ENCODE results near the gene DYNC1I1.

Gene DYNC1I1

DNA sequence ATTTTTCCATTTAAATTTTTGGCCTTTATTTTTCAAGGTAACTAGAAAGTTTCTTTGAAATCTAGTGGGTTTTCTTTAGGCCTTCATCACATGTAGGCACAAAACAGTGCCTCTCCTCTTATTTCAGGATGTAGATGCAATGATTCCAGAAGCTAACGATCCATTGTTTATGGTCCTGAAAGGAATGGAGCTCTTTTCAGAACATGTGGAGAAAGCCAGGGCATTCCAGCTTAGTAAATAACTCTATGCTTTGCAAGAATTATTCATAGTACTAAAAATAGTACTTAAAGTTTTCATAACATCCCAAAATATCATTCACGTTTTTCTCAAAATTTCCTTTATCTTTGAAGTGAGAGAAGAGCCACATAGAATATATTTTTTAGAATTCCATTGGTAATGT, 91.3 kb downstream of the DYNC1I1 start:
- no peak for DNase-seq

DNA sequence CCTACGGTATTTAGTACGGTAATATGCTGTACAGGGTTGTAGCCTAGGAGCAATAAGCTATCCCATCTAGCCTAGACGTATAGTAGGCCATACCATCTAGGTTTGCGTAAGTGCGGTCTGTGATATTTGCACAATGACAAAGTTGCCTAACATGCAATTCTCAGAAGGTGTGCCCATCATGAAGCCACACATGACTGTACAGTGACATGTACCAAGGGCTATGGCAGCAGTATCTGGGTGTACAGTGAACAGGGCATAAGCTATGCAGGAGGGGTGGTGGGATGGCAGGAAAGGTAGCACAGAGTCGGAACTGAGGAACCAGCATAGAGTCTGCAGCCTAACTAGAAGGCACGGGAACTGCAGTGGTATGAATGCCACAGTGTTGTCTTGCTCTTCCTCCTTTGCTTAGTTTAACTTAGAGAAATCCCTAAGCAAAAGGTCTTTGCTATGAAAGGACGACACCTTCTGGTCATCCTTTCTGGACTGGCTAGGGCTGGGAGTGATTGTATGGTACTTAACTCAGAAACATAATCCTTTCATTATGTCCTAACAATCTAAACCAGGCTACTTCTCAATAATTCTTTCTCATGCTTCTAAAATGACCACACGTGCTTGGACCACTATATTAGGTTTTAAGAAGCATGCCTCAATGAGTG, 93.5 kb downstream of the DYNC1I1 start:
- no peak for DNase-seq

DNA sequence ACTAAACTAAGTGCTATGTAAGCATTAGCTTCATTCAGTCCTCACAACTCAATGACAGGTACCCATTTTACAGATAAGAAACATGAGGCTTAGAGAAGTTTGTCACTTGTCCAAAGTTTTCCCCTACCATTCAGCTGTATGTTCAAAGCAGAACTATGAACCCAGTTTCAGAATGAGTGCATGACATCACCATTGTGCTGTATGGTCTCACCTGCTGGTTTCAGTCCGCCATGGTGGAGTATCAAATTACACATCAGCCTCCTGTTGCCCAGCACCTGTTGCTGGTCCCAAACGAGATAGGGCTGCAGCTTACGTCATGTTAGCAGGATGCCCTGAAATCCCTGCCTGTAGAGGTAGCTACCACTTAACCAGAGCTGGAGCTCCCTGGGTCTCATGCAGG, 95.0 kb downstream of the DYNC1I1 start:
- no peak for DNase-seq

DNA sequence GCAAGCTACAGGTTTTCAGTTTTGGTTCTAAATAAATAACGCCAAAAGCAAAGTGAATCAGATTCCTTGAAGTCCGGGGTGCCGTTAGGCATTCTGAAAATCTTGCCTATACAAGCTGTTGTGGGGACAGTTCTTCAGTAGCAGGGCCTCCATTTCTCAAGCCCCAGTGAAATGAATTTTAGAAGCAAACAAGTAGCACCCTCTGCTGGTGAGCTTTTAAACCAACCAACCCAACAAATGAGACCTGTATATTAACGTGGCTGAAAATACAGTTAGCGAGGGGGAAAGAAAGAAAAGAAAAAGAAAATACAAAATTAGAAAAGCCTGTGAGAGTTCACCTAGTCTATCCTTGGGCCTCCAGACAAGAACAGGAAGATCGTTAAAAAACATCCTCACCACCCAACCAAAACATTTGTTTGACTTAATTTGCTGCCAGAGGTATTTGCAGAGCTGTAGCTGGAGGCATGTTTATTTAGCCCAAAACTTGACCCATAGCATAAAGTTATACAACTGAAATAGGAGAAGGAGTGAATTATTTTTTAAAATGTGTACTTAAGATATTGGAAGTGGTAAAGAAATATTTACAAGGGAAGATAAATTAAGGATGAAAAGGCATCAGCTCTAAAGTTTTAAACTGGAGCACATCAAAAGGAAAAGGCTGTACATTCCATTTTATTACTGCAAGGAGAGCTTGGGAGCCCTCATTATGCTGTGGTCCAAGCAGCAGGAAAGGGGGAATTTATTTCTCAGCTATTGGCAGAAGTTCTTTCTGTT, 98.9 kb downstream of the DYNC1I1 start:
- DNase-seq = peak; percentile 75

DNA sequence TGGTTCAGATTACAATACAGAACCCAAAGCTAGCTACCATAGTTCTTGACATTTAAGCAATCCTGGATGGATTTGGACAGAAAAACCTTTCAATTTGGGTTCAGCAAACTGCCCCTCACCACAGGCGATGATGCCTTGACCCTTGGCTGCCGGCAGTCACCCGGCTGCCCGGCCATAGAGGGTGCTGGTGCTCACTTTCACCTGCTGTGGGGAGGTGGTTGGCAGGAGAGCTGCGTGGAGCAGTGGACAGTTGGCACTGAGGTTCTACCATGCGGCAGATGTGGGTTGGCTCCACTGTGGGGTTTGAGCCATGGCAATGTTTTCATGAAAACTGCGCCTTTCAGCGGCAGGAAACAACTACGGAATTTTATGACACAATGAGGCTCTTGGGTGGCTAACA, 99.5 kb downstream of the DYNC1I1 start:
- DNase-seq = no peak

DNA sequence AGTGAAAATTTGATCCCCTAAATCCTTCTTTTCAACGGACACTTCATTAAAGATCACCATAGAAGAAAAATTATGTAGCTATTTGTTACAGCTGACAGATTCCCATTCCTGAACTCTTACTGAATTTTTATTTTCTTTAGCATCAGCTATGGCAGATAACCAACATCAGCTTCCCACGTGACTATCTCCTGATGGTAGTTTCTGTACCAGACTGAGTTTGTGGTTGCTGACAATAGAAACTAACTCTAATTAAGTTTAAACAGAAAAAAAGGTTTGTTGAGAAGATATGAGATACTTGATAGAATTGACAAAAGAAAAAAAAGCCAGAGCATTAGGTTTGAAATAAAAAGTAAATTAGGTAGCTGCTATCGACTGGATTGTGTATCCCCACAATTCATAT, 101.8 kb downstream of the DYNC1I1 start:
- no peak for DNase-seq

DNA sequence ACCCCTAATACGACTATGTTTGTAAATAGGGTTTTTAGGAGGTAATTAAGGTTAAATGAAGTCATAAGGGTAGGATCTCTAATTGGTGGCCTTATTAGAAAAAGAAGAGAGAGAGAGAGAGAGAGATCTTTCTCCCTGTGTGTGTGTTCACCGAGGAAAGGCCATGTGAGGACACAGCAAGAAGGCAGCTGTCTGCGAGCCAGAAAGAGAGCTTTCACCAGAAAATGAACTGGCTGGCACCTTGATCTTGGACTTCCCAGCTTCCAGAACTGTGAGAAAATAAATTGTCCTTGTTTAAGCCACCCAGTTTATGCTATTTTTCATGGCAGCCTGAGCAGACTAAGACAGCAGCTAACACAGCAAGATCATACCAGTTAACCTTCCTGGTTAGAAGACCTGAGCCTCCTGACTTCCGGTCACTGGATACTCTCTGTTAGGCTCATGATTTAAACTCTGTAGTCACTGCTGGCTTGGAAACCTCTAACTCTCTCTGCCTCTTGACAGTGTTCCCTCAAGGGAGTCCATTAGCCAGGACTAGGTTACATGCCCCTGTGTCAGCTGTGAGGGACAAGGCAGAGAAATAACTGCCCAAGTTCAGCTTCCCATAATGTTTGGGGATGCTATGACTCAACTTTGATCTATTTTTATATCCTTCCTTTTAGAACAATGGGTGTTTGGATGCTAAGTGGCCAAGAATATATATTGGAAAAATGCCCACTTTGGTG, 102.3 kb downstream of the DYNC1I1 start:
- DNase-seq = no peak

DNA sequence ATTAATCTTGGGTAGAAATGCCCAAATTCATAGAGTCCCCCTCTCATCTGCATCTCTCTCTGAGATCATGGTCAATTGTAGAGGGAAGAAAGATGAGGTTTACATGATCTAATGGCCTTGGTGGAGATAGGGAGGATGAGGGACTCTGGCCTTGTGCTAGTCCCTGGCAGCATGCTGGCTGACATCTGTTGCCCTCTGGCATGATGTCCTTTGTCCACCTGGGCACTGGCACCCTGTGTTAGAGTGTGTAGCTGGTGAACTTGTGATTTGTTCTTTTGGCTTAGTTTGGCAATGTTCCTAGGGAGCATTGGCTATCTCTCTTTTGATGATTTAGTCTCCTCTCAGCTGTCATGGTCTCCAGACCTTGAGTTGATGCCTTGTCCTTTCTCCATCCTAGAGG, 103.2 kb downstream of the DYNC1I1 start:
- no peak for DNase-seq

DNA sequence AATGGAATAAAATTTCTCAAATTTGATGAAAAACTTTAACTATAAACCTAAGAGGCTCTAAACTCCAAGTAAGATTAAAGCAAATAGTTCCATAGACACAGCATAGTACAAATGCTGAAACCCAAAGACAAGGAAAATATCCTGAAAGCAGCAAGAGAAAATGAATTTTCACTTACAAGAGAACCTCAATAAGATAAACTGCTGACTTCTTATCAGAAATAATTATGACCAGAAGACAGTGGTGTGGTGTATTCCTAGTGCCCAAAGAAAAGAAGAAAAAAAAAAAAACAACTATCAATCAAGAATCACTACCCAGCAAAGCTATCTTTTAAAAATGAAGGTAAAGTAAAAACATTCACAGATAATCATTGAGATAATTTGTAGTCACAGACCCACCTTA, 106.3 kb downstream of the DYNC1I1 start:
- DNase-seq = no peak

DNA sequence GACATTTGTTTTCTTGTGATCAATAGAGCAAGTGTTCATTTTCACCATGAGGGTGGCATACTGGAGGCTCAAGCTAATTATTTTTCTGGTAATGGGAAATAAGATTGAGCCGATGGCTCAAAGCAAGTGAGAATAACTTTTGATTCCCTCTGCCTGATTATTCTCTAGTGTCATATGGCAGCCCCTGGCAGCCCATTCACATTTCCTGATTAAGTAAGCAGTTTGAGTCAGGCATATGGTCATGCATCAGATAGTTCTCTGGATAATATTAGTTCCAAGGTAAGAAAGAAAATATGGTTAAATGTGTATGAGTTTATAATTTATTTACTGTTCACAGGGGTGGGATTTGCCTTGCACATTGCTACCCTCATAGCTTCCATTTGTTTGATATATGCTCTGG, 109.2 kb downstream of the DYNC1I1 start:
- no peak for DNase-seq

DNA sequence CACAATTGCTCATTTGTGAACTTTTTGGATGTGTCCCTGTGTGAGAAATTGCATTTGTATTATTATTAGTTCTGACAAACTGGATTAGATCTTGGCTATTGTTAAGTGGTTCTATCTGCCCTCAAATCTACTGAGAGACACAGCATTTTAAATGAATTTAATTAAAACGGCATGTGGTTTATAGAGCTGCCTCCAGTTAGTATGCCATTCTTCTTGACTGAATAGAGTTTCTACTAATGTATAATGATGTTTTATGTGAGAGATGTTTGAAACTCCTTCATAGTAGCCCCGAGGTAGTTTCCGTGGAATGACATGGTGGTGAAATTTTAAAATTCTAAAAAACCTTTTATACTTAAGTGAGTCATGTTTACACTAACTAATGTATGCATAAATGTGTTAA, 110.9 kb downstream of the DYNC1I1 start:
- DNase-seq = no peak

DNA sequence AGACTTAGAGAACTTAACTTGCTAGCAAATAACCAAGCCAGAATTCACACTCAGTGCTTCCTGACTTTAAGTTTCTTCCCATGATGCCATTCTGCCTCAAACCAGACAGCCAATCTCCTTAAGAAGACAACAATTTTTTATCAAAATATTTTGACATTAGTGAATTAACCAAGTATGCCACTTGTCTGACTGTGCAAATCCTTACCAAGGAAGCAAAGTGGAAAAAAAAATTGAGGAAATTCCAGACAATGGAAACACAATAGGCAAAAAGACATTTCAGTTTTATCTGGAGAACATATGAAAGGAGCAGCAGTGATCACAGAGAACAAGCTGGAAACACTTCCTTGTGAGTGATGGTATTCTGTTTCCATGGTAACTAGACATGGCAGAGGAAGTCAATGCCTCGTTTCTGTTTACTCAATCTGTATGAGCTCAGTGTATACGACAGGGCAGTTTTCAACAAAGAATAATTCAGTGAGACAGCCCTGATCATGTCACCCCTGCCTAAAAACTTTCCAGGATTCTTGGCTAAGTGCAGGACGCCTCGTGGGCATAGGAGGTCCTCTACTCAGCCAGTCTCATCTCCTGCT, 114.2 kb downstream of the DYNC1I1 start:
- no peak for DNase-seq

DNA sequence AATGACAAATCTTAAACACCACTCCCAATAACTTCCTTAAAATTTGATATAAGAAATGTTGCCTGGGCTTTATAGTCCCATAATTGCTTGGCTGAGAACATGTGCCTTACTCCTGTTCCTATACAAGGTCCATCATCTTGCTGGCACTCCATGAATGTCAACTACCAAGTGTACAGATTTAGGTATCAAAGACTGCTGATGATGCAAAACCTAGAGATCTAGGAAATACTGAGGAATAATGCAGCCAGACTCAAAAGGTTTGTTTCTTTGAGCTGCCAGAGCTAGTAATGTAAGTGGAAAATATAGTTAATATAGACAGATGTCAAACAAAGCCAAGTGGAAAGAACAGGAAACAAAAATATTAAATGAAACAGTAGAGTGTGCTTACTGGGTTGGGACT, 121.1 kb downstream of the DYNC1I1 start:
- no peak for DNase-seq

DNA sequence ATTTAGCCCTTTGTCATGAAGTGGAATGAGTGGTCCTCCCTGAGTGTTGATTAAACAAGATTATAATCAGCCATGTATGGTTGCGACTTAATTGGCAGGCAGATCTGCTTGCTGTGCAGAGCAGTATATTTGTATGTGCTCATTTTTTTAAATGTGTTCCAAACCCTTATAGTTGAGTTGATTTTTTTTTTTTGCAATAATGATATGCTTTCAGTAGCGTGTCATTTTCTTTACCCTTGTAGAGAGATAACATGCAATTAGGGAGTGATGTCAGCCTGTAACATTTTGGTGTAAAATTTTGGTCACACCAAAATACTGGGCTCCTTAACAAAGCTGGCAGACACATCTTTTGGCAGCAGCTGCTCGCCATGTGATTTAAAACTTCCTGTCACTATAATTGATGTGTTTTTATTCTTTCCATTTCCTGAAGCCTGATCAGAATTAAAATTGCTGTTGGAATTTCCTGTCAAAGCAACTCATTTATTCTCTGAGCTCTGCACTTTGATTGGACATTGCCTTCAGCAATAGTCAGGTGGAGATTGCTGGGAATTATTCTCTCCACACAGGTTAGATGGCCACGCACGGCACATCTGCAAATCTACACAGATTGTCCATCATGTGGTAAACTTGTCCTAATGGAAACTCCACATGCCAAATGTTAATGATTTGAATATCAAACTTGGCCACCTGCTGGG, 125.3 kb downstream of the DYNC1I1 start:
- DNase-seq = peak; percentile 47 to 70

DNA sequence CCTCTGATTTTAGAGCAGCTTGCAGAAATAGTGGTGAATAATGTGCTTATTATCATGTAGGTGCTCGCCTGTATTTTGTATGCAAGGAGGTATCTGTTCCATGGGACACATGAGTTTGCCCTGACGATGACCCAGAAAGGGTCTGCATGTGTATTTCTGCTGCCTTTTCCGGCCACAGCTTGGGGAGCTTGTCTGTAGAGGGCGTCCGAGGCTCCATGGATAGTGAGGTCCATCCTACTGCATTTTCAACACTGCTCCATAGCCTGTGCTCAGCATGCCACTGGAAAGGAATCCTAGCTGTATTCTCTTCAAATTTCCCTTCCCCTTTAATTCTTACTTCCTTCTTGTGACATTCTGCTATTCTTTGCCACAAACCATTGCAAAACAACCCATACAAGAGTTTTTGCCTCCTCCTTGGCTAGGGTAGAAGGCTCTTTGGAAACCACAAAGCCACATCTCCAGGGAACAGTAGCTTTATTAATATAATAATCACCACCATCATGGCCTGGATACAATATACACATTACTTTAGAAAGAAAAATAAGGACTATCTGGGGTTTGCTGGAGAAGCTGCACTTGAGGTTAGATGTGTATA, 127.7 kb downstream of the DYNC1I1 start:
- peak; percentile 79 to 85 for DNase-seq

DNA sequence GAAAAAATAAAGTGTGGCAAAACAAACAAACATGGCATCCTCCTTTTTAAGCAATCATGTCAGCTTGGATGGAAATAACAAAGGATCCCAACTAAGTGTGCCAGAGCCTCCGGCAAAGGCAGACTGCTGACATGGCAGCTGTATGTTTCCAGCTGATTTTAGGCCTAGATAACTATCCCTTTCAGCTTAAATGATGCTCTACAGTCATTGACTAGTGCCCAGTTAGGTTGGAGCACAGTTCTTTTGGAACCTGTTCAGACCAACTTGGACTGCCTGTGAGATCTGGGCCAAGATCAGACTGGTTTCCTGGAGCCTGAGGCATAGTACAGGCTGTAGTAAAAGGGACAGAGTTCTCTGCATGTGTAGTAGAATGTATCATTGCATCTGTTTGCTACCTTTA, 128.7 kb downstream of the DYNC1I1 start:
- DNase-seq = peak; percentile 47 to 51

DNA sequence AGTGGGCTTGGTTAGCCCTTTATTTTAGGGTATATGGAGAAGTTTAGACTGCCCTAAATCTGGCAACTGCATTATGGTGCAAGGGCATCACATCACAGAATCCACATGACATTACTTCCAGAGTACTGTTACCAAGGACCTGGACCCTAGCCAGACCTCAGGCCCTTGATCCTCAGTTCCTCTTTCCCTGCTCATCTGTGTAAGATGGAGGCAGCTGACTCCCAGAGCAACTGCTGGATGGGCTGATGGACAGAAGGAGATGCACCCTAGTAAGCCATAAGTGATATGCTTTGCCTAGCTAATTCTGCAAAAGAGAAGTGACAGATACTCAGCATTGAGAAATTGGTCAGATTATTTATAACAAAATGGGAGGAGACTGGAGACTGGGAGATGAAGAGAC, 131.7 kb downstream of the DYNC1I1 start:
- DNase-seq = no peak

DNA sequence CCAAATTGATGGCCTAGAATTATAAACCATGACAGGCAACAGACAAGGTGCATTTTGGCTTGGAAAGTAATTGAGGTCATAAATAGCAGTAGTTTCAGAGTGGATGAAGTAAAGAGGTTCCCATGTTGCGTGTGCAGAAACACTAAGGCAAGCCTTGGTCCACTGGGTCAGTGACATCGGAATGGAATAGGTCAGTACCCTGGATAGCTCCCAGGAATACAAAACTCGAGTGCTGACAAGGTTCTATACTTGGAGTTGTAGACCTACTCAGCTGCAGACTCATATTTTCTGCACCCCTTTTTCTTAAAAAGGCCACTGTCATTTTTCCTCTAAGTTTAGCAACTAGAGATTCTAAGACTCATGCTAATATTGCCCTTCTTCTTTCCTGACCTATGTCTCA, 132.8 kb downstream of the DYNC1I1 start:
- no peak for DNase-seq

DNA sequence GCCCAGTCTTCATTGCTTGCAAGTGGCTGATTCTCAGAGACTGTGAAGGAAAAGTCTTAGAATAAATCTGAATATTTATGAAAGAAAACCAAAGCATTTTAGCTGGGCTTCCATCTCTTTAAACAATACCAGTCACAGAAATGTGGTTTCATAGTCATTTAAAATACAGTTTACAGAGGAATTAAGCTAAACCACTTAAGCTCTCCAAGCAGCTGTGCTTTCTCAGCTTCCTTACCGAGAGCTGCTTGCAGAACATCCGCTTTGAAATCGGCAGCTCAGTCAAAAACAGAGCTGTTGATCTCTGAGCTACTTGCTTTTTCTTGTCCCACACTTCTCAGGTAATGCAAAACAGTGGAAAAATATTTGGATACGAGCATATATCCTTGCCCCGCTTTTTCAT, 134.5 kb downstream of the DYNC1I1 start:
- DNase-seq = no peak

DNA sequence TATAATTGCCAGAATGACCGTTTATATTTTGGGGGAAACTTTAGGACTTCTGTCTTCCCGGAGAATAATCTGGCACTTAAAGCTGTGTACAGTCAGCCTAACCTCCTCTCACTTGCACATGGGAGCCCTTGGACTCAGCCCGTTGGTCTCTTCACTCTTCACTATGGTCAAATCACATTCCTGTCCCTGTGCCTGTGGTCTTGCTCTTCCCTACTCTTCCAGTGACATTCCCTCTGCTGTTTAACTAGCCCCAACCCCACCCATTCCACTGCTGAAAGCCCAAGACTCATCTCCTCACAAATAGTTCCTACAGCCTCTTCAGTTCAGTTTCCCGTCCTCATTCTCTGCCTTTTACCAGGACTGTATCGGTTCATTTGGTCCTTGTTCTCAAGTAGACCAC, 135.0 kb downstream of the DYNC1I1 start:
- no peak for DNase-seq

DNA sequence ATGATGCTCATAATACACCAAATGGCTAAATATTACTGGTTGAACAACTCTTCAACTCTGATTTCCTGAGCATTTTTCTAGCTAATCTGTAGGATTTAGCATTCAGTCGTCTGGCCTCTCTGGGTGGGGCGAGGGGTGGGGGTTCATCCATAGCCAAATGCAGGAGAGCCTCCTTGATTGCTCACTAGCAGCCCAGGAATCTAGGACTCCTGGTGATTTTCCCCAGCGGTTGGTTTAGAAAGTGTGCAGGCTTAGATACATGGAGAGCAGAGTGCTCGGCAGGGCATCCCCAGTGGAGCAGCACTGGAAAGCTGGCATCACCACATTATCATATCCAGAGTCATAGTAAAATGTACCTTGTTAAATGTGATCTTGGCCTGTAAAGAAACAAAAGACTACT, 136.1 kb downstream of the DYNC1I1 start:
- peak in 1 of 2 experiments; percentile 46 for DNase-seq

DNA sequence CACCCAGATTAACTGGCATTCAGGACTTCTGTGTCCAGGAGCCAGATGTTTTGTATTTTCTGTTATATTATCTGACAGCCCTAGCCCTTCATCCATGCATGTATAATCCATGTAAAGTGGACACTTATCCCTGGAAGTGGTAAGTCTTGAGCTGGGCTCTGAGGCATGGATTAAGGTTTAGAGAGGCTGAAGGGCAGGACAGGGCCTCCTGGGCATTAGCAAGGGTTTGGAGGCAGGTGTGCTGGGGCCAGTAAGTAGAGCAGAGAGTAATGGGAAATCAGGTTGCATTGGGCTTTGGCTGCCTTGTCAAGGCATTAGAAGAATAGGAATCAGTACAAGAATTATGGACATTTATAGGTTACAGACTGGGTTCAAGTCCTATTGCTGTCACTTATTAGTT, 138.0 kb downstream of the DYNC1I1 start:
- no peak for DNase-seq

DNA sequence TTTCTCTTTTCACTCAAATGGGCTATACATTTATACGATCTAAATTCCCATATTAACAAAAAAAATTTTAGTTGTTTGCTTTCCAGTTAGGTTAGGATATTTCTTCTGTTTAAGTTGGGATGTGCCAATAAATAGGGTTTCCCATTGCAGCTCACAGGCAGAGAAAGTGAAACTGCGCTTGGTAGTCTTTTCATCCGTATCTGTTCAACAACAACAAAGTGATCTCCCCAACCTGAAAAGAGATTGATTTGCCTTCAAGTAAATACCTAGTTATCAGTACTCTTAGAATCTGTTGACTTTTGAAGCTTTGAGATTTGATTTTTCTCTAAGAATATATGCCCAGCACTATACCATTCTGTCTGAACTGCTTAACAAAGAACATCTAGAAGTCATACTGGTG, 143.4 kb downstream of the DYNC1I1 start:
- peak; percentile 65 to 67 for DNase-seq

All from NCI-H1930 (cell line).